GM12801 (cell line): ENCODE results near the gene ST3GAL5.

ENCODE experiments used
- CTCF ChIP-seq: IDR thresholded peaks from one replicate; pipeline ENCODE4 v1.5.1; 2011; ENCODE audit warnings: control low read depth; ENCODE audit not compliant: insufficient read length; ENCODE audit errors: extremely low read depth

ST3GAL5 gene

GRCh38 chr2:85852152-85852840, 36.5 kb downstream of the ST3GAL5 start:
- no peak for TF ChIP-seq CTCF

- no peak for TF ChIP-seq CTCF
Measured at GRCh38 chr2:85851253-85852151, 37.3 kb downstream of the ST3GAL5 start.

GRCh38 chr2:85850451-85850850, 38.3 kb downstream of the ST3GAL5 start:
- no peak for TF ChIP-seq CTCF

GRCh38 chr2:85847051-85847588, 41.7 kb downstream of the ST3GAL5 start:
- no peak for TF ChIP-seq CTCF

GRCh38 chr2:85846411-85846810, 42.4 kb downstream of the ST3GAL5 start:
- no peak for TF ChIP-seq CTCF

GRCh38 chr2:85844486-85844885, 44.3 kb downstream of the ST3GAL5 start:
- no peak for TF ChIP-seq CTCF

- TF ChIP-seq CTCF: no peak
Measured at GRCh38 chr2:85843543-85843942, 45.2 kb downstream of the ST3GAL5 start.
